Endothelial cell of umbilical vein (primary cell): Measurements from ENCODE around the gene FMN1. TPM values are rescaled to one million over a fixed set of nuclear protein-coding genes. Genes with fewer than 3 reads are reported as not detected.

Experiments used
- BruUV-seq: library from RNA; stranded (reverse); fragments of 400-500 nt; replicated peaks from 2 replicates; lab custom pipeline; 2021; lab: Mats Ljungman, UMichigan
- CTCF ChIA-PET: fragments of 300-600, 350-600 bp; sonication (Branson Sonifier 250); formaldehyde crosslinking; loops from one replicate; lab custom pipeline; 2021; ENCODE audit warnings: antibody characterized with exemption, inconsistent platforms; lab: Charles Lee
- POLR2A ChIA-PET: fragments of 300-600, 350-600 bp; sonication (Branson Sonifier 250); formaldehyde crosslinking; loops from one replicate; lab custom pipeline; 2021; ENCODE audit warnings: antibody characterized with exemption, inconsistent platforms; lab: Charles Lee
- DNase-seq: peaks from one replicate; pipeline ENCODE4 v3.0.0-alpha.2; 2011; ENCODE audit warnings: low read depth, low spot score
- FAIRE-seq: peaks from 2 replicates; lab custom pipeline; 2011; peaks lifted over from hg19 to GRCh38; lab: Jason Lieb, UNC
- H2AFZ ChIP-seq: 2 replicates; pipeline ENCODE4 v1.6.0; 2012; ENCODE audit warnings: low read depth, low read length, control low read depth, inconsistent platforms
- H3K27ac ChIP-seq: 2 replicates; pipeline ENCODE4 v1.5.1; 2011; ENCODE audit warnings: low read depth, mild to moderate bottlenecking, control low read depth, low read length, moderate library complexity; ENCODE audit not compliant: insufficient read depth
- H3K27me3 ChIP-seq, 2 experiments: 2 replicates each; pipeline versions ENCODE4 v1.6.0 to v1.6.1; 2011; ENCODE audit warnings: low read length in 2 of 2, mixed read lengths in 1 of 2; ENCODE audit not compliant: control insufficient read depth in 2 of 2, insufficient read depth in 2 of 2
- H3K36me3 ChIP-seq, 2 experiments: 2 replicates in 1 of 2; 3 replicates in 1 of 2; pipeline ENCODE4 v1.5.1; 2011; ENCODE audit warnings: low read length in 2 of 2, mild to moderate bottlenecking in 1 of 2, moderate library complexity in 1 of 2; ENCODE audit not compliant: control insufficient read depth in 2 of 2, insufficient read depth in 2 of 2; ENCODE audit errors: extremely low read depth in 1 of 2
- H3K4me1 ChIP-seq: 3 replicates; pipeline ENCODE4 v1.5.1; 2011; ENCODE audit warnings: mild to moderate bottlenecking, low read length; ENCODE audit not compliant: control insufficient read depth, insufficient read depth; ENCODE audit errors: extremely low read depth
- H3K4me2 ChIP-seq: 2 replicates; pipeline ENCODE4 v1.6.1; 2011; ENCODE audit warnings: low read length, control low read depth, mixed read lengths; ENCODE audit not compliant: insufficient read depth
- H3K4me3 ChIP-seq, 3 experiments: fragments of 200-600 bp in 1 of 3; sonication (generic), shearing (Covaris generic) in 1 of 3; replicated peaks in 1 of 3; 2 replicates each; pipeline ENCODE4 v1.5.1; 2011 to 2016; ENCODE audit warnings: control low read depth in 3 of 3, low read length in 3 of 3, mild to moderate bottlenecking in 2 of 3, inconsistent platforms in 1 of 3, low read depth in 1 of 3, moderate library complexity in 1 of 3; ENCODE audit not compliant: insufficient read depth in 1 of 3
- H3K79me2 ChIP-seq: 2 replicates; pipeline ENCODE4 v1.6.0; 2012; ENCODE audit warnings: low read length, inconsistent platforms; ENCODE audit not compliant: control insufficient read depth, insufficient read depth
- H3K9ac ChIP-seq: replicated peaks from 2 replicates; pipeline ENCODE3; 2011; ENCODE audit warnings: low read length, control low read depth; ENCODE audit not compliant: insufficient read depth; ENCODE audit errors: extremely low read depth
- H3K9me1 ChIP-seq: replicated peaks from 3 replicates; pipeline ENCODE4 v1.6.0; 2011; ENCODE audit warnings: mild to moderate bottlenecking, low read length; ENCODE audit not compliant: control insufficient read depth, insufficient read depth; ENCODE audit errors: extremely low read depth
- H3K9me3 ChIP-seq: replicated peaks from 2 replicates; pipeline ENCODE4 v1.5.1; 2012; ENCODE audit warnings: low read length, inconsistent platforms; ENCODE audit not compliant: control insufficient read depth, insufficient read depth
- H4K20me1 ChIP-seq: replicated peaks from 2 replicates; pipeline ENCODE3; 2011; ENCODE audit warnings: mild to moderate bottlenecking, low read length; ENCODE audit not compliant: control insufficient read depth, insufficient read depth; ENCODE audit errors: extremely low read depth
- EZH2 ChIP-seq: IDR thresholded peaks from 2 replicates; pipeline ENCODE4 v1.6.1; 2012; ENCODE audit warnings: borderline replicate concordance, low read depth, mild to moderate bottlenecking, moderate library complexity, low read length, inconsistent platforms; ENCODE audit not compliant: severe bottlenecking
- FOS ChIP-seq: IDR thresholded peaks from 2 replicates; pipeline ENCODE4 v1.6.1; 2011; ENCODE audit warnings: mild to moderate bottlenecking, low read length, moderate library complexity, borderline replicate concordance; ENCODE audit not compliant: insufficient read depth
- GATA2 ChIP-seq: IDR thresholded peaks from 2 replicates; pipeline ENCODE4 v1.7.0; 2011; ENCODE audit warnings: low read depth, mild to moderate bottlenecking, moderate library complexity, mixed read lengths, low read length; ENCODE audit not compliant: insufficient read length, insufficient read depth
- JUN ChIP-seq: IDR thresholded peaks from 2 replicates; pipeline ENCODE4 v1.6.1; 2011; ENCODE audit warnings: borderline replicate concordance, low read depth; ENCODE audit not compliant: insufficient read length, insufficient read depth
- MYC ChIP-seq: IDR thresholded peaks from one replicate; pipeline ENCODE4 v1.6.1; 2011; ENCODE audit warnings: mild to moderate bottlenecking, low read depth, low read length
- POLR2A ChIP-seq: IDR thresholded peaks from 2 replicates; pipeline ENCODE4 v1.6.1; 2012; ENCODE audit warnings: low read depth, mild to moderate bottlenecking, control low read depth, low read length
- POLR2AphosphoS5 ChIP-seq: IDR thresholded peaks from 2 replicates; pipeline ENCODE4 v1.6.1; 2012; ENCODE audit warnings: low read depth, mild to moderate bottlenecking, control low read depth, low read length, moderate library complexity; ENCODE audit not compliant: insufficient read depth
- dilution Hi-C: fragments of 300-500 bp; cut with MboI; formaldehyde crosslinking; loops from one replicate; pipeline ENCODE4 v1.15.0; 2019; ENCODE audit warnings: low sequenced_read_pairs; ENCODE audit not compliant: extremely low pct_ligation_motif_present
- intact Hi-C: fragments of 100-400 bp; cut with micrococcal nuclease; formaldehyde crosslinking; loops from one replicate; pipeline ENCODE4 v1.10.0; 2022
- polyA plus RNA-seq, 4 experiments: library from polyadenylated mRNA; depleted of rRNA in 3 of 4; stranded (reverse) in 3 of 4; unstranded in 1 of 4; fragments of >200 nt; gene quantifications; 2 replicates each; pipeline versions ENCODE4 v1.2.1 to v1.2.3, GENCODE V29; 2011 to 2012; ENCODE audit warnings: missing spikeins in 1 of 4
- total RNA-seq: library from RNA; stranded (reverse); gene quantifications from 2 replicates; pipeline ENCODE4 v1.2.3, GENCODE V29; 2021
- TF ChIP-seq, protein P1 (sequence below): IDR thresholded peaks from 2 replicates; pipeline ENCODE4 v1.6.1; 2011; ENCODE audit not compliant: insufficient read depth, insufficient read length
- TF ChIP-seq, protein P2 (sequence below), 2 donors: IDR thresholded peaks; 1 replicate in 1 of 2; 2 replicates in 1 of 2; pipeline ENCODE4 v1.5.1; 2011; ENCODE audit warnings: low read length in 2 of 2, mild to moderate bottlenecking in 2 of 2, moderate library complexity in 2 of 2, control low read depth in 1 of 2, inconsistent platforms in 1 of 2, low read depth in 1 of 2; ENCODE audit not compliant: insufficient read depth in 1 of 2; ENCODE audit errors: extremely low read depth in 1 of 2

FMN1 gene
- total and polyA plus RNA-seq, 2 donors (not counting 3 experiments of a cell fraction or from before 2014, with no cell fraction given), result 0.01 to 0.29 TPM

DNA sequence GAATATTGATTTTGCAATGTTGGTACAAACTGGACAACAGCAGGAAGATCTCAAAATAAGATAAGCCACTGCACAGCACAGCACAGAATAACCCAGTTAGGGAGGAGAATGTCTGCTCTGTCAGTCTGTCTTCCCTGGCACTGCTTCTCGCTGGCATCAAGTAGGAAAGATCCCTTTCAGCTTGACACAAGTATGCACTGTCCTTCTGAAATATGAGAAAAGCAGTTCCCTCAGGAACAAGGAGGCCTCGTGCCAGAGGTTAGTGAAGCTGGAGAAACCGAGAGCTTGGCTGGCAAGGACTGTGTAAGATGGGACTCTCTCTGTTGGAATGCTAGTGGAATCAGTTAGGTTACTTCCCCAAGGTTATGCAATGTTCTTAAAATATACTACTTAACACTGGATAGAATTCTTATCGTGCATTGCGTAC is 59.1 kb downstream of the FMN1 start:
- ChIA-PET CTCF (interaction anchor here (1.1 to 10.6 kb wide), 5 partner anchors 8 to 473 kb away, joined by 5 to 497 read pairs (median 36); no protein-coding TSS in a partner anchor), POLR2A (no interaction called here)
- FAIRE-seq (no peak), DNase-seq (no peak)
- H3K4me1 ChIP-seq, result peaks cover 10% of the 10 kb centered on the region
- BruUV-seq, result no TSS peak
- H3K9ac ChIP-seq, result no peak overlapping the region
- H3K36me3 ChIP-seq, result no peaks in the 10 kb centered on the region
- H3K27ac ChIP-seq, result no peak overlapping the region
- TF ChIP-seq POLR2AphosphoS5, result no peak
- TF ChIP-seq GATA2, result no peak
- TF ChIP-seq, protein P1, sequence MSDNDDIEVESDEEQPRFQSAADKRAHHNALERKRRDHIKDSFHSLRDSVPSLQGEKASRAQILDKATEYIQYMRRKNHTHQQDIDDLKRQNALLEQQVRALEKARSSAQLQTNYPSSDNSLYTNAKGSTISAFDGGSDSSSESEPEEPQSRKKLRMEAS, result no peak
- TF ChIP-seq FOS, result no peak
- TF ChIP-seq POLR2A, result no peak
- no peak for TF ChIP-seq EZH2
- TF ChIP-seq JUN, result no peak
- TF ChIP-seq, protein P2, sequence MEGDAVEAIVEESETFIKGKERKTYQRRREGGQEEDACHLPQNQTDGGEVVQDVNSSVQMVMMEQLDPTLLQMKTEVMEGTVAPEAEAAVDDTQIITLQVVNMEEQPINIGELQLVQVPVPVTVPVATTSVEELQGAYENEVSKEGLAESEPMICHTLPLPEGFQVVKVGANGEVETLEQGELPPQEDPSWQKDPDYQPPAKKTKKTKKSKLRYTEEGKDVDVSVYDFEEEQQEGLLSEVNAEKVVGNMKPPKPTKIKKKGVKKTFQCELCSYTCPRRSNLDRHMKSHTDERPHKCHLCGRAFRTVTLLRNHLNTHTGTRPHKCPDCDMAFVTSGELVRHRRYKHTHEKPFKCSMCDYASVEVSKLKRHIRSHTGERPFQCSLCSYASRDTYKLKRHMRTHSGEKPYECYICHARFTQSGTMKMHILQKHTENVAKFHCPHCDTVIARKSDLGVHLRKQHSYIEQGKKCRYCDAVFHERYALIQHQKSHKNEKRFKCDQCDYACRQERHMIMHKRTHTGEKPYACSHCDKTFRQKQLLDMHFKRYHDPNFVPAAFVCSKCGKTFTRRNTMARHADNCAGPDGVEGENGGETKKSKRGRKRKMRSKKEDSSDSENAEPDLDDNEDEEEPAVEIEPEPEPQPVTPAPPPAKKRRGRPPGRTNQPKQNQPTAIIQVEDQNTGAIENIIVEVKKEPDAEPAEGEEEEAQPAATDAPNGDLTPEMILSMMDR (IDR thresholded peaks at IDR 0.05; ENCODE audit: extremely low read depth in 1 of 2, insufficient read depth in 1 of 2, low read depth in 1 of 2, low read length in 2 of 2), result no peak
- no peak for TF ChIP-seq MYC
- no peaks in the 10 kb centered on the region for H3K9me3 ChIP-seq
- H3K79me2 ChIP-seq, result no peaks in the 10 kb centered on the region
- dilution Hi-C loops (no loop called here), intact Hi-C loops (no loop called here)
- H3K4me3 ChIP-seq, result no peak overlapping the region
- no peak overlapping the region for H3K4me2 ChIP-seq
- H3K9me1 ChIP-seq, result no peaks in the 10 kb centered on the region
- H2AFZ ChIP-seq, result no peak overlapping the region
- H3K27me3 ChIP-seq, result peaks cover 7% of the 10 kb centered on the region in 2 experiments
- H4K20me1 ChIP-seq, result no peaks in the 10 kb centered on the region
